Prostate gland (tissue), 2 donors: ENCODE results near the gene TMEM271. TPM values are rescaled to one million over a fixed set of nuclear protein-coding genes. Genes with fewer than 3 reads are reported as not detected.

Experiments used
- DNase-seq: peaks from one replicate; pipeline ENCODE4 v3.0.0-alpha.2; 2019; ENCODE audit warnings: low spot score
- H3K27ac ChIP-seq, 2 donors: fragments of 200-600 bp; sonication (generic); 2 replicates each; pipeline ENCODE4 v1.5.1; 2017 to 2019
- H3K27me3 ChIP-seq: fragments of 200-600 bp; sonication (generic); replicated peaks from 2 replicates; pipeline ENCODE4 v1.5.1; 2019; ENCODE audit not compliant: insufficient read depth
- H3K36me3 ChIP-seq, 2 donors: fragments of 200-600 bp; sonication (generic); 1 replicate in 1 of 2; 2 replicates in 1 of 2; pipeline versions ENCODE4 v1.5.1 to v1.8.1; 2017 to 2019
- H3K4me1 ChIP-seq: fragments of 200-600 bp; sonication (generic); replicated peaks from 2 replicates; pipeline ENCODE4 v1.5.1; 2019
- H3K4me3 ChIP-seq, 2 donors: fragments of 200-600 bp; sonication (generic); 2 replicates each; pipeline ENCODE4 v1.5.1; 2017 to 2019
- H3K9me3 ChIP-seq: fragments of 200-600 bp; sonication (generic); 2 replicates; pipeline ENCODE4 v1.5.1; 2017
- POLR2A ChIP-seq: fragments of 450-650 bp; IDR thresholded peaks from one replicate; pipeline ENCODE4 v1.6.1; 2016; ENCODE audit warnings: antibody characterized with exemption, mild to moderate bottlenecking
- POLR2AphosphoS5 ChIP-seq: sonication (generic); formaldehyde crosslinking; IDR thresholded peaks from one replicate; pipeline ENCODE4 v1.6.1; 2017; ENCODE audit warnings: antibody characterized with exemption
- WGBS: methylation state at CpG from one replicate; pipeline ENCODE4 v1.1.5; 2018; 5-methylcytosine and 5-hydroxymethylcytosine counted together
- intact Hi-C: fragments of 100-400 bp; cut with DNase I; formaldehyde crosslinking; loops from one replicate; pipeline ENCODE4 v1.14.2; 2022
- total RNA-seq, 2 donors: library from RNA; depleted of rRNA; stranded (reverse); fragments of >200 nt; gene quantifications; one replicate each; pipeline ENCODE4 v1.1.0, GENCODE V29; 2016
- TF ChIP-seq, protein P1 (sequence below), 4 experiments: fragments of 200-600 bp in 2 of 4; fragments of 450-650 bp in 2 of 4; sonication (generic) in 2 of 4; IDR thresholded peaks; 1 replicate in 3 of 4; 2 replicates in 1 of 4; pipeline ENCODE4 v1.5.1; 2016 to 2019; ENCODE audit warnings: antibody characterized with exemption in 4 of 4, mild to moderate bottlenecking in 2 of 4, moderate library complexity in 2 of 4

TMEM271 gene
- total RNA-seq, 2 donors from 2014 or later, result 0.91 TPM; not detected in 1

DNA sequence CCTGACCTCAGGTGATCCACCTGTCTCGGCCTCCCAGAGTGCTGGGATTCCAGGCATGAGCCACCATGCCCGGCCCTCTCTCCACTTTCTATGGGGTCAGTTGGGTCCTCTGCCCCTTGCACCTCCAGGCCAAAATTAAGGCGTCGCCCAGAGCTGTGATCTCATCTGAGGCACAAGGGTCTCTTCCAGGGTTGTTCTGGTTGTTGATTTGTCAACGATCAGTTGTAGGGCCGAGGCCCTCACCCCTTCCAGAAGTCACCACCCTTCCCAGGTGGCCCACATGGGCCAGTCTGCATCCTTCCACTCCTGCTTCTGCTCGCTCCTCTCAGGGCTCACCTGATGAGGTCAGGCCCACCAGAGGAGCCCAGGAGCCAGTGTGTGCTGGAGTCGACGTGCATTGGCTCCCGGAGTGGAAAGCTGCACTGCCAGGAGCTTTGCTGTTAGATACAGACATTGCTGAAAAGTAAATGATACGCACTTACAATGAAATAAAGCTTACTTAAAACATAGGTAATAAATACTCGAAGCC, 14.3 kb upstream of the TMEM271 start:
- Histone ChIP-seq H3K36me3 (no peaks in the 10 kb centered on the region), H3K27ac (no peak overlapping the region), H3K4me3 (no peak overlapping the region), H3K27me3 (no peaks in the 10 kb centered on the region), H3K9me3 (no peaks in the 10 kb centered on the region), H3K4me1 (no peaks in the 10 kb centered on the region)
- WGBS, result 95% methylated on average over 12 of the region's 12 CpGs
- DNase-seq, result no peak
- intact Hi-C loops, result no loop called here
- TF ChIP-seq, protein P1, sequence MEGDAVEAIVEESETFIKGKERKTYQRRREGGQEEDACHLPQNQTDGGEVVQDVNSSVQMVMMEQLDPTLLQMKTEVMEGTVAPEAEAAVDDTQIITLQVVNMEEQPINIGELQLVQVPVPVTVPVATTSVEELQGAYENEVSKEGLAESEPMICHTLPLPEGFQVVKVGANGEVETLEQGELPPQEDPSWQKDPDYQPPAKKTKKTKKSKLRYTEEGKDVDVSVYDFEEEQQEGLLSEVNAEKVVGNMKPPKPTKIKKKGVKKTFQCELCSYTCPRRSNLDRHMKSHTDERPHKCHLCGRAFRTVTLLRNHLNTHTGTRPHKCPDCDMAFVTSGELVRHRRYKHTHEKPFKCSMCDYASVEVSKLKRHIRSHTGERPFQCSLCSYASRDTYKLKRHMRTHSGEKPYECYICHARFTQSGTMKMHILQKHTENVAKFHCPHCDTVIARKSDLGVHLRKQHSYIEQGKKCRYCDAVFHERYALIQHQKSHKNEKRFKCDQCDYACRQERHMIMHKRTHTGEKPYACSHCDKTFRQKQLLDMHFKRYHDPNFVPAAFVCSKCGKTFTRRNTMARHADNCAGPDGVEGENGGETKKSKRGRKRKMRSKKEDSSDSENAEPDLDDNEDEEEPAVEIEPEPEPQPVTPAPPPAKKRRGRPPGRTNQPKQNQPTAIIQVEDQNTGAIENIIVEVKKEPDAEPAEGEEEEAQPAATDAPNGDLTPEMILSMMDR (IDR thresholded peaks at IDR 0.05), result no peak
- TF ChIP-seq POLR2AphosphoS5 (no peak), POLR2A (no peak)

GRCh38 chr4:589219-589963, 13.3 kb upstream of the TMEM271 start:
- TF ChIP-seq POLR2A, result no peak
- H3K4me1 ChIP-seq, result no peaks in the 10 kb centered on the region
- intact Hi-C loops, result no loop called here
- H3K4me3 ChIP-seq, result no peak overlapping the region
- H3K9me3 ChIP-seq, result no peaks in the 10 kb centered on the region
- 84% methylated on average over 16 of the region's 16 CpGs for WGBS
- no peaks in the 10 kb centered on the region for H3K27me3 ChIP-seq
- DNase-seq, result no peak
- H3K27ac ChIP-seq, result no peak overlapping the region
- H3K36me3 ChIP-seq, result no peaks in the 10 kb centered on the region

DNA sequence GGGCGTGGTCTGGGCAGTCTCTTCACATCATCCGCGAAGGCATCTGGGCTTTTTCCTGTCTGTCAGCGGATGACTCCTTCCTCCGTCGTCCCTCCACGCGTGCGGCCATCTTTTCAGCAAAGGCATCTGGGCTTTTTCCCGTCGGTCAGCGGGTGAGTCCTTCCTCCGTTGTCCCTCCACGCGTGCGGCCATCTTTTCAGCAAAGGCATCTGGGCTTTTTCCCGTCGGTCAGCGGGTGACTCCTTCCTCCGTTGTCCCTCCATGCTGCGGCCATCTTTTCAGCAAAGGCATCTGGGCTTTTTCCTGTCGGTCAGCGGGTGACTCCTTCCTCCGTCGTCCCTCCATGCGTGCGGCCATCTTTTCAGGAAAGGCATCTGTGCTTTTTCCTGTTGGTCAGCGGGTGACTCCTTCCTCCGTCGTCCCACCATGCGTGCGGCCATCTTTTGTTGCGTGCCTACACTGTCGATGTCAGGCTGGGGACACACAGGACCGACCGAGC, 12.3 kb upstream of the TMEM271 start:
- Histone ChIP-seq H3K4me3 (no peak overlapping the region), H3K27ac (no peak overlapping the region)
- no peak for DNase-seq

DNA sequence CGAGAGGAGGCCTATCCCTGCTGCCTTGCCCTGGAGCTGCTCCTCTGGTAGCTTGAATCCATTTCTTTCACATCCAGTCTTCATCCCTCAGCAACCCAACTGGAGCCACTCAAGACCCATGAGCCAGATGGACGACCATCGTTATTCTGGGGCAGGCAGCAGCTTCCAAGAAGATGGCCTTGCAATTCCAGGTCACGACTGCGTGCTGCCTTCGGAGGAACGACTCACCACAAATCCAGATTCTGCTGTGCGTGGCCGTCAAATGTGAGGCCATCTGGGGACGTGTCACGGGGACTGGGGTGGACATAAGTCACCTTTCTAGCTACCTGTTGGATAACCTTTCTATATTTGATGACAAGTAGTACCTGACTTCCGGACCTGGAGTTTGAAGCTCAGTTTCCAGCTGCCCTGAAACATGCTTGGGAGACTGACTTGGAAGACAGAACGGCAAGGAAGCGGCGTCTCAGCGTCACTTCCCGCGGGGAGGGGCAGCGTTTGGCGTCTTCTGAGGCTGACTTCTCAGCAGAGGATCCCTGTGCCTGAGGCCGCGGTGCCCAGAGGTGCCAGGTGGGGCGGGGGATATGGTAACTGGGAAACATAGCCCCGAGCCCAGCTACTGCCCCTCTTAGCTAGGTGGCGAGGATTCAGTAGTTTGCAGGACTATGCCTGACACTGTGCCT, 11.7 kb upstream of the TMEM271 start:
- no peaks in the 10 kb centered on the region for H3K27me3 ChIP-seq
- TF ChIP-seq POLR2A (no peak), POLR2AphosphoS5 (no peak)
- TF ChIP-seq, protein P1 (IDR thresholded peaks at IDR 0.05), result no peak
- 75% methylated on average over 25 of the region's 25 CpGs for WGBS
- H3K27ac ChIP-seq, result no peak overlapping the region
- H3K4me3 ChIP-seq, result no peak overlapping the region
- DNase-seq, result no peak
- no peaks in the 10 kb centered on the region for H3K36me3 ChIP-seq
- intact Hi-C loops, result no loop called here
- H3K9me3 ChIP-seq, result no peaks in the 10 kb centered on the region
- no peaks in the 10 kb centered on the region for H3K4me1 ChIP-seq

More for the DNA sequence above, 12.3 kb upstream of the TMEM271 start:
- intact Hi-C loops, result no loop called here
- H3K4me1 ChIP-seq, result no peaks in the 10 kb centered on the region
- 83% methylated on average over 36 of the region's 36 CpGs for WGBS
- TF ChIP-seq POLR2A (no peak), POLR2AphosphoS5 (no peak)
- TF ChIP-seq, protein P1 (IDR thresholded peaks at IDR 0.05), result no peak
- no peaks in the 10 kb centered on the region for H3K36me3 ChIP-seq
- no peaks in the 10 kb centered on the region for H3K9me3 ChIP-seq
- no peaks in the 10 kb centered on the region for H3K27me3 ChIP-seq

DNA sequence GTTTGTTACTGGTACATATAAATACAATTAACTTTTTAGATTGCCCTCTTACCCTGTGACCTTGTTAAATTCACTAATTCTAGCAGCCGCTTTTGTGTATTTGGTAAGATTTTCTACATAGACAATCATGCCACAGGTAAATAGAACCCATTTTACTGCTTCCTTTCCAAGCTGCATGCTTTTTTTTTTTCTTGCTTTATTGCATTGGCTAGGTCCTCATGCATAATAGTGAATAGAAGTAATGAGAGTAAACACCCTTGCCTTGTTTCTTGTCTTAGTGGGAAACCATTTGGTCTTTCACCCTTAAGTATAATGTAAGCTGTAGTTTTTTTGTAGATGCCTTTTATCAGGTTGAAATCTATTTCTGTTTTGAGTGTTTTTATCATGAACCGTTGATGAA, 7.7 kb upstream of the TMEM271 start:
- no peak for DNase-seq
- Histone ChIP-seq H3K4me1 (no peaks in the 10 kb centered on the region), H3K4me3 (no peak overlapping the region), H3K9me3 (no peaks in the 10 kb centered on the region), H3K27me3 (peaks cover 5% of the 10 kb centered on the region), H3K27ac (no peak overlapping the region), H3K36me3 (no peaks in the 10 kb centered on the region)
- TF ChIP-seq POLR2A (no peak), POLR2AphosphoS5 (no peak)
- TF ChIP-seq, protein P1 (IDR thresholded peaks at IDR 0.05), result no peak
- intact Hi-C loops, result no loop called here
- WGBS, result 94% methylated on average over 2 of the region's 2 CpGs
